K562 (cell line): ENCODE data around the gene FNBP1. TPM values are rescaled to one million over a fixed set of nuclear protein-coding genes. Genes with fewer than 3 reads are reported as not detected.

Source experiments
- ATAC-seq: fragments of 200-7000 bp; cut with Tn5 transposase; 3 replicates; pipeline ENCODE4 v1.9.1; 2020; ENCODE audit warnings: moderate library complexity
- BruUV-seq: library from RNA; stranded (reverse); fragments of 400-500 nt; replicated peaks from 2 replicates; lab custom pipeline; 2021; lab: Mats Ljungman, UMichigan
- CTCF ChIA-PET: fragments of 300-600 bp; formaldehyde crosslinking; extraction: SDS; loops from one replicate; lab custom pipeline; 2021; ENCODE audit warnings: low intra/inter-chr PET ratio; lab: Yijun Ruan, JAX
- POLR2A ChIA-PET: fragments of 300-600, 350-650 bp; sonication (Branson Sonifier 250); formaldehyde crosslinking; extraction: SDS; loops from one replicate; lab custom pipeline; 2021; ENCODE audit warnings: antibody characterized with exemption, inconsistent platforms; lab: Yijun Ruan, JAX
- DNase-seq, 4 experiments: peaks; one replicate each; pipeline versions ENCODE4 v3.0.0 to v3.0.0-alpha.2; 2011 to 2018; ENCODE audit warnings: low spot score in 3 of 4, mixed read lengths in 3 of 4; ENCODE audit errors: extremely low read depth in 1 of 4
- FAIRE-seq: peaks from 2 replicates; lab custom pipeline; 2011; peaks lifted over from hg19 to GRCh38; lab: Jason Lieb, UNC
- H2AFZ ChIP-seq: 2 replicates; pipeline ENCODE4 v1.6.0; 2011; ENCODE audit warnings: low read depth, low read length, control low read depth, inconsistent platforms
- H3K27ac ChIP-seq: fragments of 200-600 bp; 3 replicates; pipeline ENCODE4 v1.8.0; 2011; ENCODE audit warnings: low read depth, mild to moderate bottlenecking, control low read depth, inconsistent platforms, low read length, moderate library complexity, mixed read lengths; ENCODE audit errors: extremely low read depth
- H3K27me3 ChIP-seq, 2 experiments: fragments of 300-600 bp in 1 of 2; 2 replicates in 1 of 2; 3 replicates in 1 of 2; pipeline versions ENCODE4 v1.6.0 to v1.8.0; 2011; ENCODE audit warnings: inconsistent platforms in 2 of 2, low read length in 2 of 2, mild to moderate bottlenecking in 1 of 2, mixed read lengths in 1 of 2, moderate library complexity in 1 of 2; ENCODE audit not compliant: control insufficient read depth in 2 of 2, insufficient read depth in 2 of 2
- H3K36me3 ChIP-seq: fragments of 300-600 bp; 3 replicates; pipeline ENCODE4 v1.8.0; 2011; ENCODE audit warnings: mild to moderate bottlenecking, low read length, inconsistent platforms; ENCODE audit not compliant: control insufficient read depth, insufficient read depth
- H3K4me1 ChIP-seq, 2 experiments: fragments of 200-600 bp in 1 of 2; replicated peaks in 1 of 2; 2 replicates in 1 of 2; 3 replicates in 1 of 2; pipeline versions ENCODE4 v1.5.1 to v1.8.0; 2011; ENCODE audit warnings: inconsistent platforms in 2 of 2, low read length in 2 of 2, mild to moderate bottlenecking in 1 of 2, mixed read lengths in 1 of 2, moderate library complexity in 1 of 2; ENCODE audit not compliant: control insufficient read depth in 2 of 2, insufficient read depth in 2 of 2
- H3K4me2 ChIP-seq: 2 replicates; pipeline ENCODE4 v1.6.1; 2011; ENCODE audit warnings: low read length, control low read depth, inconsistent platforms, mixed read lengths; ENCODE audit not compliant: insufficient read depth
- H3K4me3 ChIP-seq: fragments of 200-600 bp; sonication (generic), shearing (Covaris generic); 2 replicates; pipeline ENCODE4 v1.5.1; 2016; ENCODE audit warnings: control low read depth, inconsistent platforms
- H3K79me2 ChIP-seq: fragments of 200-600 bp; 3 replicates; pipeline ENCODE4 v1.8.0; 2011; ENCODE audit warnings: low read length, inconsistent platforms; ENCODE audit not compliant: control insufficient read depth, insufficient read depth
- H3K9ac ChIP-seq, 2 experiments: 2 replicates each; pipeline versions ENCODE4 v1.6.0 to v1.6.1; 2011; ENCODE audit warnings: low read depth in 2 of 2, low read length in 2 of 2, control low read depth in 1 of 2, inconsistent platforms in 1 of 2, mild to moderate bottlenecking in 1 of 2, mixed read lengths in 1 of 2; ENCODE audit not compliant: insufficient read depth in 1 of 2
- H3K9me1 ChIP-seq: one replicate; pipeline ENCODE4 v1.6.0; 2011; ENCODE audit warnings: inconsistent platforms, mild to moderate bottlenecking, low read length, moderate library complexity; ENCODE audit not compliant: control insufficient read depth, insufficient read depth
- H3K9me3 ChIP-seq: replicated peaks from 2 replicates; pipeline ENCODE4 v1.5.1; 2011; ENCODE audit warnings: low read depth, low read length, inconsistent platforms; ENCODE audit not compliant: control insufficient read depth, insufficient read depth
- H4K20me1 ChIP-seq: replicated peaks from 2 replicates; pipeline ENCODE4 v1.6.1; 2011; ENCODE audit warnings: low read length, inconsistent platforms, mixed read lengths; ENCODE audit not compliant: control insufficient read depth, insufficient read depth
- EHMT2 ChIP-seq: fragments of 450-650 bp; IDR thresholded peaks from 2 replicates; pipeline ENCODE4 v1.6.1; 2018; ENCODE audit warnings: antibody characterized with exemption
- MED1 ChIP-seq: sonication (generic); formaldehyde crosslinking; IDR thresholded peaks from 2 replicates; pipeline ENCODE4 v1.8.1; 2023; ENCODE audit warnings: missing genetic modification reagents, borderline replicate concordance
- NFIC ChIP-seq: fragments of 450-650 bp; IDR thresholded peaks from 2 replicates; pipeline ENCODE4 v1.6.1; 2017; ENCODE audit warnings: mild to moderate bottlenecking, inconsistent platforms
- PHB ChIP-seq: fragments of 250-450 bp; sonication (Bioruptor Pico); IDR thresholded peaks from 2 replicates; pipeline ENCODE4 v1.5.0; 2021
- PTRF ChIP-seq: fragments of 450-650 bp; IDR thresholded peaks from 2 replicates; pipeline ENCODE4 v1.6.1; 2016; ENCODE audit warnings: mild to moderate bottlenecking, missing genetic modification characterization, missing compliant biosample characterization
- SMAD1 ChIP-seq: fragments of 150-350 bp; IDR thresholded peaks from 2 replicates; pipeline ENCODE4 v1.6.1; 2014; ENCODE audit warnings: low read length, low read depth; ENCODE audit not compliant: partially characterized antibody
- SNIP1 ChIP-seq: fragments of 450-650 bp; IDR thresholded peaks from 2 replicates; pipeline ENCODE4 v1.7.1; 2017; ENCODE audit warnings: low read depth, mild to moderate bottlenecking
- TAF9B ChIP-seq: fragments of 450-650 bp; IDR thresholded peaks from 2 replicates; pipeline ENCODE4 v1.6.1; 2018; ENCODE audit warnings: mild to moderate bottlenecking; ENCODE audit not compliant: partially characterized antibody
- THRAP3 ChIP-seq: fragments of 450-650 bp; IDR thresholded peaks from 2 replicates; pipeline ENCODE4 v1.6.1; 2016; ENCODE audit warnings: mild to moderate bottlenecking, inconsistent platforms, borderline replicate concordance
- THRB ChIP-seq: fragments of 450-650 bp; formaldehyde crosslinking; conservative IDR thresholded peaks from 2 replicates; pipeline ENCODE4 v1.4.0; 2022; ENCODE audit warnings: mild to moderate bottlenecking, missing genetic modification characterization
- ZNF12 ChIP-seq: sonication (generic); formaldehyde crosslinking; IDR thresholded peaks from 2 replicates; pipeline ENCODE4 v1.4.0; 2020; ENCODE audit warnings: mild to moderate bottlenecking, missing genetic modification reagents
- ZNF23 ChIP-seq: fragments of 250-450 bp; sonication (Bioruptor Pico); IDR thresholded peaks from 2 replicates; pipeline ENCODE4 v1.4.0; 2020; ENCODE audit warnings: mild to moderate bottlenecking
- ZNF507 ChIP-seq: conservative IDR thresholded peaks from 2 replicates; pipeline ENCODE4 v1.6.1; 2017; ENCODE audit warnings: missing genetic modification characterization, missing compliant biosample characterization
- ZNF551 ChIP-seq: fragments of 250-450 bp; sonication (Bioruptor Pico); IDR thresholded peaks from 2 replicates; pipeline ENCODE4 v1.5.0; 2021; ENCODE audit warnings: mild to moderate bottlenecking, moderate library complexity
- ZNF655 ChIP-seq: fragments of 250-450 bp; sonication (Bioruptor Pico); IDR thresholded peaks from 2 replicates; pipeline ENCODE4 v1.5.0; 2021
- ZNF79 ChIP-seq: fragments of 250-450 bp; sonication (Bioruptor Pico); IDR thresholded peaks from 2 replicates; pipeline ENCODE4 v1.4.0; 2020; ENCODE audit warnings: low read depth, mild to moderate bottlenecking, moderate library complexity
- WGBS: fragments of 100-300 bp; shearing (Covaris generic); methylation state at CpG from one replicate; pipeline ENCODE4 v1.1.6; 2016; ENCODE audit warnings: low coverage, mixed read lengths; ENCODE audit not compliant: insufficient coverage; ENCODE audit errors: missing lambda C conversion rate; 5-methylcytosine and 5-hydroxymethylcytosine counted together
- in situ Hi-C: fragments of 300-500 bp; cut with MboI; formaldehyde crosslinking; loops from 4 replicates; pipeline ENCODE4 v1.15.0; 2018; ENCODE audit warnings: inconsistent platforms, mixed read lengths
- intact Hi-C: fragments of 100-400 bp; cut with micrococcal nuclease; formaldehyde crosslinking; loops from 2 replicates; pipeline ENCODE4 v1.14.2; 2022
- polyA plus RNA-seq, 8 experiments: library from polyadenylated mRNA; depleted of rRNA in 4 of 8; stranded (reverse) in 5 of 8; unstranded in 3 of 8; fragments of >200 nt; fragmentation: Nextera tagmentation in 2 of 8; fragmentation: Illumina TruSeq in 1 of 8; extraction: Ambion mirVana in 2 of 8; extraction: Trizol in 1 of 8; gene quantifications; 2 replicates each; pipeline versions ENCODE4 v1.2.1 to v1.2.3, GENCODE V29; 2011 to 2014; ENCODE audit warnings: inconsistent platforms in 1 of 8, missing spikeins in 1 of 8
- total RNA-seq, 7 experiments: library from RNA; depleted of rRNA in 6 of 7; stranded (reverse); fragments of >200 nt in 6 of 7; fragmentation: Illumina TruSeq in 2 of 7; extraction: Trizol in 2 of 7; gene quantifications; 2 replicates each; pipeline versions ENCODE4 v1.2.1 to v1.2.3, GENCODE V29; 2011 to 2021; ENCODE audit warnings: low replicate concordance in 1 of 7
- TF ChIP-seq, protein P1 (sequence below): fragments of 250-450 bp; sonication (Bioruptor Pico); IDR thresholded peaks from 2 replicates; pipeline ENCODE4 v1.5.0; 2021; ENCODE audit warnings: mild to moderate bottlenecking, moderate library complexity

The FNBP1 gene
- total and polyA plus RNA-seq, 9 of the 15 experiments (the other 6 are each of a cell fraction or from before 2014, with no cell fraction given), result 1.8 to 14.9 (median 7.6) TPM

- TF ChIP-seq ZNF79 (CRISPR knock-in tag), result no peak
- TF ChIP-seq ZNF655 (CRISPR knock-in tag), result no peak
- TF ChIP-seq ZNF507 (tag), result no peak
- no peak for TF ChIP-seq ZNF23 (CRISPR knock-in tag)
- TF ChIP-seq EHMT2, result no peak
- TF ChIP-seq PTRF (tag), result no peak
- TF ChIP-seq, all 486 proteins: peak for 0
Measured at GRCh38 chr9:130036099-130036498, 6.9 kb downstream of the FNBP1 start (continued).

DNA sequence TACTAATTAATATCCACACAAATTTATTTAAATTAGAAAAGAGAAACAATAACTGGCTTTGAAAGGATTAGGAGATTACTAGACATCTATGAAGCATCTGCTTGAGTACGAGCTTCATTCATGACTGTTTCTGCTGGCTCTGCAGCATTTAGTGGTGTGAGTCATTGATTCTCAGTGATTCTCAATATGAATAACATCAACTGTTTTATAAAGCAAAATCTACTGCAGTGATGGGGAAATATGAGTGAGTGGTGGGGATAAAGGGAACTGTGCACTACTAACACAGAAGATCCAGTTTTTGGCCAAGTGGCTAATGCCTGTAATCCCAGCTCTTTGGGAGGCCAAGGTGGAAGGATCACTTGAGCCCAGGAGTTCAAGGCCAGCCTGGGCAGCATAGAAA, 8.4 kb downstream of the FNBP1 start:
- no peak for ATAC-seq
- no peak overlapping the region for H2AFZ ChIP-seq
- TF ChIP-seq THRAP3, result no peak
- no peak for TF ChIP-seq NFIC
- no peak for TF ChIP-seq THRB (CRISPR knock-in tag)
- TF ChIP-seq MED1, result no peak
- no peak for TF ChIP-seq ZNF551
- TF ChIP-seq PHB (CRISPR knock-in tag), result no peak
- no peak for TF ChIP-seq ZNF12 (CRISPR knock-in tag)
- TF ChIP-seq, protein P1, sequence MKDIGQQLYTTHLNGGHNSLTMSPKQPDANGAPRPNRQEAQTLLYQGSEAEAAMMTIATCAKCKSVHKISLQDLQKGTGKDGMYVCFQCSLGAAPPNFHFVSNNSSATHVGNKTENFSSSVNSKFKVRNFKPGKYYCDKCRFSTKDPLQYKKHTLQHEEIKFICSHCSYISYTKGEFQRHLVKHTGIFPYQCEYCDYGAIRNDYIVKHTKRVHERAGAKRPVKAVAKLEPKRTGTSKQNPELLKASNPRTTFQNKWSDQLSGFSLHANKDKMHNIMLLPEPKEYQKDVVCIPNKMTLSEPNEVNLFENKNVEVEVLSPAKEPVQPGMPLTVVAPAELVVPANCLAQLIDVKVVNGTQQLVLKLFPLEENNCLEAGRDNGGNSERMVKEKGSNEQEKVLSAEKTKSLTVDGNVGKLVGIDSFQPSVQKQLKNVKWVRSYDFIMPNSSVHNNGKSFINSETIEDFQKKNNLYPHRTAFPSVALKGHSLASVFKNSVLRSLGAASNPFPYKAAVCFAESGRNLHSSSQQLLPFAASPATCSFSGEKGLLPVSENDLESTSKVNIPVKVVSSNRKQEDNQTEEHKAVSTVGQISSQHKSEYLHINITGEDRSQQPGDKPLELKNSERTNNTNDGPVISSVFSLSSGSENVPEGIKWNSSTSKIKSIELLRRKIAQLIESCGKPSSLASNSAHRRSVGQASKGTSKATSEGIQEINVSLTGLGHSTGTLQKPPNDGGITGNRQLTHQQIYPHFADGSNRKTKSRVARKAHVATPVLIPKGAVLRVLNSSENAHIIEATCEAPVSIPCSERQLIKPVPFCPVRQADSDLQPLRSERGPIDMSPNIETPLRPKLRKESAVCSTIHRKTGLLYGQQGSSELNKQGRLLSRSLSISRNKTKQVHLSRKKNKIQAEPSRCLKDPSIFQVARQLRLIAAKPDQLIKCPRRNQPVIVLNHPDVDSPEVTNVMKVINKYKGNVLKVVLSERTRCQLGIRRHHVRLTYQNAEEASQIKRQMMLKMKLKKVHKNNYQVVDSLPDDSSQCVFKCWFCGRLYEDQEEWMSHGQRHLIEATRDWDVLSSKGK, result no peak
- no peak for TF ChIP-seq TAF9B
- no peak for TF ChIP-seq SMAD1
- no peak for TF ChIP-seq SNIP1
- TF ChIP-seq, all 486 proteins: peak for 0

More for the DNA sequence above, 8.4 kb downstream of the FNBP1 start:
- Histone ChIP-seq H3K9me3 (no peaks in the 10 kb centered on the region), H3K4me3 (no peak overlapping the region), H3K36me3 (no peaks in the 10 kb centered on the region), H3K4me2 (no peak overlapping the region), H3K79me2 (no peaks in the 10 kb centered on the region), H3K27ac (no peak overlapping the region), H3K9ac (no peak overlapping the region), H3K4me1 (0 out of 5 replicates have a peak, but pooled peaks cover 0 to 2% of the 10 kb centered on the region in 2 experiments), H3K27me3 (no peaks in the 10 kb centered on the region), H3K9me1 (no peaks in the 10 kb centered on the region), H4K20me1 (no peaks in the 10 kb centered on the region)
- no TSS peak for BruUV-seq
- POLR2A ChIA-PET, result interaction anchor here (0.9 kb wide), 1 partner anchor 19 kb away, joined by 4 read pairs; no protein-coding TSS in a partner anchor
- intact Hi-C loops, result no loop called here
- 54% methylated on average over 1 of the region's 1 CpG for WGBS
- no peak for FAIRE-seq
- CTCF ChIA-PET, result no interaction called here
- no peak for DNase-seq
- in situ Hi-C loops, result no loop called here
